Stomach (tissue), 4 donors: ENCODE measurements around the gene TACSTD2.

Source experiments
- CTCF ChIP-seq, 7 experiments: fragments of 450-650 bp in 4 of 7; fragments of 200-600 bp in 3 of 7; sonication (generic) in 3 of 7; IDR thresholded peaks; one replicate each; pipeline ENCODE4 v1.5.1; 2016 to 2019; ENCODE audit warnings: antibody characterized with exemption in 7 of 7, control low read depth in 2 of 7, mild to moderate bottlenecking in 1 of 7
- EP300 ChIP-seq: sonication (generic); formaldehyde crosslinking; IDR thresholded peaks from one replicate; pipeline ENCODE4 v1.6.1; 2017; ENCODE audit warnings: antibody characterized with exemption
- POLR2A ChIP-seq, 4 donors: fragments of 450-650 bp; IDR thresholded peaks; one replicate each; pipeline ENCODE4 v1.6.1; 2016; ENCODE audit warnings: antibody characterized with exemption in 4 of 4, control low read depth in 2 of 4, mild to moderate bottlenecking in 1 of 4, moderate library complexity in 1 of 4
- POLR2AphosphoS5 ChIP-seq, 3 donors: sonication (generic); formaldehyde crosslinking; IDR thresholded peaks; one replicate each; pipeline ENCODE4 v1.6.1; 2016; ENCODE audit warnings: antibody characterized with exemption in 3 of 3

- TF ChIP-seq POLR2A (IDR thresholded peaks at IDR 0.05): no peak
- TF ChIP-seq CTCF (IDR thresholded peaks at IDR 0.05): no peak
- TF ChIP-seq POLR2AphosphoS5 (IDR thresholded peaks at IDR 0.05): no peak
- TF ChIP-seq EP300: no peak
Observed at GRCh38 chr1:58585581-58586151, 8.6 kb upstream of the TACSTD2 start.
